ENCODE results near the gene PRKCE. TPM values are rescaled to one million over a fixed set of nuclear protein-coding genes. Genes with fewer than 3 reads are reported as not detected.

PRKCE gene
- total RNA-seq, 1 experiment from 2014 or later = 12.1 TPM

DNA sequence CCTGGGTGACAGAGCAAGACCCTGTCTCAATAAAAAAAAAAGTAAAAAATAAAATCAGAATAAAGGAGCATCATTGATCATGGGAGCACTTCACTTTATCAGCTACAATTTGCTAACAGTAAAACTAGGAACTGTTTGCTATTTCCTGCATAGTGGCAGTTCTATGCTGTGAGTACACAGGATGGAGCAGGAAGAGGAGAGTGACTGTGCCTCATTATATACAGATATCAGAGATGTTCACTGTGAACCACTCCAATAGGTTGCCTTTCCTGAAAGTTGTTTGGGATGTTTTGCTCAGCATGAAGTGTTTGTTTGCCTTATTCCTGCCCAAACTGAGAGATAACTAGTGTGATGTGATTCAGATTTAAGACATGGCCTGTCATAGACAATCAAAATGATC, 494.4 kb downstream of the PRKCE start:
- no peak for DNase-seq (ENCODE audit: unreplicated experiment)
- TF ChIP-seq, protein P1, sequence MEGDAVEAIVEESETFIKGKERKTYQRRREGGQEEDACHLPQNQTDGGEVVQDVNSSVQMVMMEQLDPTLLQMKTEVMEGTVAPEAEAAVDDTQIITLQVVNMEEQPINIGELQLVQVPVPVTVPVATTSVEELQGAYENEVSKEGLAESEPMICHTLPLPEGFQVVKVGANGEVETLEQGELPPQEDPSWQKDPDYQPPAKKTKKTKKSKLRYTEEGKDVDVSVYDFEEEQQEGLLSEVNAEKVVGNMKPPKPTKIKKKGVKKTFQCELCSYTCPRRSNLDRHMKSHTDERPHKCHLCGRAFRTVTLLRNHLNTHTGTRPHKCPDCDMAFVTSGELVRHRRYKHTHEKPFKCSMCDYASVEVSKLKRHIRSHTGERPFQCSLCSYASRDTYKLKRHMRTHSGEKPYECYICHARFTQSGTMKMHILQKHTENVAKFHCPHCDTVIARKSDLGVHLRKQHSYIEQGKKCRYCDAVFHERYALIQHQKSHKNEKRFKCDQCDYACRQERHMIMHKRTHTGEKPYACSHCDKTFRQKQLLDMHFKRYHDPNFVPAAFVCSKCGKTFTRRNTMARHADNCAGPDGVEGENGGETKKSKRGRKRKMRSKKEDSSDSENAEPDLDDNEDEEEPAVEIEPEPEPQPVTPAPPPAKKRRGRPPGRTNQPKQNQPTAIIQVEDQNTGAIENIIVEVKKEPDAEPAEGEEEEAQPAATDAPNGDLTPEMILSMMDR (IDR thresholded peaks at IDR 0.05; ENCODE audit: unreplicated experiment) = no peak
- intact Hi-C loops (cut with micrococcal nuclease) = no loop called here
- Mint-ChIP-seq H3K9me3 (ENCODE audit: unreplicated experiment) (no peaks in the 10 kb centered on the region), H3K36me3 (ENCODE audit: insufficient read depth, unreplicated experiment) (peaks cover 4% of the 10 kb centered on the region), H3K27me3 (ENCODE audit: insufficient read depth, unreplicated experiment) (no peaks in the 10 kb centered on the region), H3K27ac (ENCODE audit: low read depth, unreplicated experiment) (no peak overlapping the region), H3K4me3 (ENCODE audit: unreplicated experiment) (no peak overlapping the region), H3K4me1 (ENCODE audit: insufficient read depth, unreplicated experiment) (peaks cover 9% of the 10 kb centered on the region)
- POLR2A ChIA-PET = no interaction called here
- BruUV-seq (replicated peaks) = no TSS peak
- CTCF ChIA-PET = interaction anchor here (0.6 to 1.0 kb wide), 3 partner anchors 15 to 19 kb away, joined by 3 read pairs; no protein-coding TSS in a partner anchor

DNA sequence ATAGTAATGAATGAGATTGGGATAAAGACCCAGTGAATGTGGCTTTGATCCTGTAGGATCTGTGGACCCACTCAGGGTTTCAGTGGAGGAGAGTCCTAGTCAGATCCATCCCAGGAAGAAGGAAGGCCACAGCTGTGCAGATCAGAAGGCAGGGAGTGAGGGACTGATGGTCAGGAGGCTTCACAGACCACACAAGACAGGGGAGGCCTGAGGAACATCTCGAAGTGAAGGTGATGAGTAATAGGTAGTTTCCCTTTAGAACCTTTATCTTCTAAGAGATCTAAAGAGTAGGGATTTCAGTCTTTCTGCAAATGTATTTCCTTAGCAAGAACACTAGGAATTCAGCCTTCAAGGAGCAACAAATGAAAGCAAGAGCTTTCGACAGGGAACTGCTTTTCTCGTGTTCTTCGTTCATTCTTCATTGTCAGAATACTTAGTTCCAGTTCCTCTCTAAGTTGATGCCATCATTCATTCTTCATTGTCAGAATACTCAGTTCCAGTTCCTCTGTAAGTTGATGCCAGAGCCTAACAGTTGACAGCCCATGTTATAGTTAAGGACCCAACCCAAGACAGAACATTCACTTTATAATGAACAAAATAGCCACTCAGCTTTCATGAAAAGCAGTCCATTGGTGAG, 495.5 kb downstream of the PRKCE start:
- POLR2A ChIA-PET = interaction anchor here (0.8 to 1.5 kb wide), 2 partner anchors 18 to 30 kb away, joined by 3 to 4 read pairs; no protein-coding TSS in a partner anchor
- Mint-ChIP-seq H3K4me1 (ENCODE audit: insufficient read depth, unreplicated experiment) (peaks cover 14% of the 10 kb centered on the region), H3K27ac (ENCODE audit: low read depth, unreplicated experiment) (no peak overlapping the region), H3K27me3 (ENCODE audit: insufficient read depth, unreplicated experiment) (no peaks in the 10 kb centered on the region), H3K4me3 (ENCODE audit: unreplicated experiment) (no peak overlapping the region), H3K36me3 (ENCODE audit: insufficient read depth, unreplicated experiment) (peaks cover 4% of the 10 kb centered on the region), H3K9me3 (ENCODE audit: unreplicated experiment) (no peaks in the 10 kb centered on the region)
- TF ChIP-seq, protein P1 (IDR thresholded peaks at IDR 0.05; ENCODE audit: unreplicated experiment) = no peak
- intact Hi-C loops (cut with micrococcal nuclease) = no loop called here
- no TSS peak for BruUV-seq (replicated peaks)
- no peak for DNase-seq (ENCODE audit: unreplicated experiment)
- CTCF ChIA-PET = no interaction called here

DNA sequence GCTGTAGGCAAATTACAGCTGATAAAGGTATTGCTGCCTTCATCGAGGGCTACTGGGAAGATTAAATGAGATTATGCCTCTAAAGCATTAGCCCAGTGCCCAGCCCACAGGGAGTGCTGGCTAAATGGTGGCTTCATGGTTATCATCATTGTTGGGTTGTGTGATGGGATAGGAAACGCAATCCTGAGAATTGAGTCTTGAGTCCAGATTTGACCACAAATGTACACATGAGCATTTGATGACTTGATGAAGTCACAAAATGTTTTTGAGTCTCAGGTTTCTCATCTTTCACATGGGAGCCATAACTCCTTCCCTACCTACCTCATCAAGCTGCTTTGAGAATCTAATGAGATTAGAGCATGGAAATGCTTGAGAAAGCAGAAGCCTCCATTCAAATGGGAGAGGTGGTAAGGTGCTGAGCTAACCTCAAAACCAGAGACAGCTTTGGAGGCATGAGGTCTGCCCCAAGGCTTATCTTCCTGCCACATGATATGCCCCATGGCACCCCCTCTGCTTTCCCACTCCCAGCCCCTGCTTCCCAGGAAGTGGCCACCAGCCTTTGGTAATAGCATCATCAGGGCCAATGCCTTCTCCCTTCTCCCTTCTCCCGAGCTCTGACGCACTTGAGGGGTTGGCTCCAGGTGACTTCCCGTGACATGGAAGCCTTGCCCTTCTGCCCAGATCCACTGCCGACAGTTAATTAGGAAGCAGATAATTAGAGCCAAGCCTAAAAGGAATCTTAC, 496.3 kb downstream of the PRKCE start:
- intact Hi-C loops (cut with micrococcal nuclease) = no loop called here
- Mint-ChIP-seq H3K27ac (ENCODE audit: low read depth, unreplicated experiment) (no peak overlapping the region), H3K36me3 (ENCODE audit: insufficient read depth, unreplicated experiment) (peaks cover 4% of the 10 kb centered on the region), H3K9me3 (ENCODE audit: unreplicated experiment) (no peaks in the 10 kb centered on the region), H3K4me1 (ENCODE audit: insufficient read depth, unreplicated experiment) (peaks cover 6% of the 10 kb centered on the region), H3K27me3 (ENCODE audit: insufficient read depth, unreplicated experiment) (no peaks in the 10 kb centered on the region), H3K4me3 (ENCODE audit: unreplicated experiment) (no peak overlapping the region)
- CTCF ChIA-PET = no interaction called here
- no peak for DNase-seq (ENCODE audit: unreplicated experiment)
- POLR2A ChIA-PET = interaction anchor here (0.6 to 1.5 kb wide), 3 partner anchors 17 to 187 kb away, joined by 3 to 4 read pairs (median 4); no protein-coding TSS in a partner anchor
- TF ChIP-seq, protein P1 (IDR thresholded peaks at IDR 0.05; ENCODE audit: unreplicated experiment) = no peak
- no TSS peak for BruUV-seq (replicated peaks)

DNA sequence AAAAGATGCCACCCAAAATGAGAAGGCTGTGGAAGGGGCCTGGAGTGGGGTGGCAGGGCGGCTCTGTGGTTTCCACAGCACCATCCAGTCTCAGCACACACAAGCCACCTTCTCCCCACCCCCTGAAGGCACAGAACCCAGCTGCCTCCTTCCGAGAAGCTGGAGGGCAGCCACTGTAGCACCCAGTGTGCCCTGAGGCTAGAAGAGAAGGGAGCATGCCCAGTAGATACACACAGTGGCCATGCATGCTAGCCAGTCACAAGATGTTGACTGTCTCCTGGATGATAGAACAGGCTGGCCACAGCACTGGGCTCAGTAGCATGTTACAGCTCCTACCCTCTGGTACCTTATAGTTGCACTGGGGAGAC, 496.9 kb downstream of the PRKCE start:
- H3K27ac Mint-ChIP-seq (ENCODE audit: low read depth, unreplicated experiment) = no peak overlapping the region
- intact Hi-C loops (cut with micrococcal nuclease) = no loop called here
- ChIA-PET POLR2A (no interaction called here), CTCF (interaction anchor here (0.6 kb wide), 1 partner anchor 164 kb away, joined by 3 read pairs; no protein-coding TSS in a partner anchor)
- BruUV-seq (replicated peaks) = no TSS peak
- TF ChIP-seq, protein P1 (IDR thresholded peaks at IDR 0.05; ENCODE audit: unreplicated experiment) = no peak
- peaks cover 6% of the 10 kb centered on the region for H3K4me1 Mint-ChIP-seq (ENCODE audit: insufficient read depth, unreplicated experiment)
- no peaks in the 10 kb centered on the region for H3K27me3 Mint-ChIP-seq (ENCODE audit: insufficient read depth, unreplicated experiment)
- no peak overlapping the region for H3K4me3 Mint-ChIP-seq (ENCODE audit: unreplicated experiment)
- DNase-seq (ENCODE audit: unreplicated experiment) = no peak
- H3K9me3 Mint-ChIP-seq (ENCODE audit: unreplicated experiment) = no peaks in the 10 kb centered on the region
- H3K36me3 Mint-ChIP-seq (ENCODE audit: insufficient read depth, unreplicated experiment) = peaks cover 4% of the 10 kb centered on the region

All from MCF 10A (cell line).